Measurements from ENCODE around the gene DHX36.

Gene DHX36

DNA sequence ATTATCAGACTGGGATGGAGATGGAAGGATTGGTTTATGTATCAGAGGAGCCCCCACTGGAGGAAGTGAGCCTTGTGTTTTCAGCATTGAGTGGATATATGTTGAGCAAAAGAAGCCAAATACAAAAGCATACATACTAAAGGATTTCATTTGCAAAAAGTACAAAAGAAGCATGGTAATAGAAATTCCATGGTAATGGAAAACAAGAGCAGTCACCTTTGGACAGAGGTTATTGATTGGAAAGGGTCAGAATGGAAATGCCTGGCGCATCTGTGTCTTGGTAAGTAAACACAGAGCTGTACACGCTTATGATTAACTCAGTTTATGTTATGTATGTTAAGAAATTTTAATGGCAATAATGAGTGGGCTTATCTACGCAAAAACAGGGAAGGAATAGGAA lies 72.7 kb downstream of the DHX36 start:
- peaks cover 3 to 12% of the 10 kb centered on the region in 2 donors for H3K36me3 ChIP-seq (ENCODE audit: control insufficient read depth in 2 of 2, insufficient read depth in 2 of 2, low read length in 2 of 2)
- no peak overlapping the region for H3K4me3 ChIP-seq (ENCODE audit: low read length in 2 of 2)
- H3K9ac ChIP-seq (ENCODE audit: low read depth in 1 of 2, low read length in 2 of 2) = no peak overlapping the region
- H3K4me1 ChIP-seq (ENCODE audit: control insufficient read depth in 2 of 2, insufficient read depth in 2 of 2, low read length in 2 of 2) = no peaks in the 10 kb centered on the region
- H3K9me3 ChIP-seq (ENCODE audit: control insufficient read depth in 2 of 2, low read length in 2 of 2) = no peaks in the 10 kb centered on the region
- H3K27ac ChIP-seq (ENCODE audit: low read depth in 2 of 2, low read length in 2 of 2) = no peak overlapping the region
- no peaks in the 10 kb centered on the region for H3K27me3 ChIP-seq (ENCODE audit: control insufficient read depth in 2 of 2, insufficient read depth in 2 of 2, low read length in 2 of 2)

DNA sequence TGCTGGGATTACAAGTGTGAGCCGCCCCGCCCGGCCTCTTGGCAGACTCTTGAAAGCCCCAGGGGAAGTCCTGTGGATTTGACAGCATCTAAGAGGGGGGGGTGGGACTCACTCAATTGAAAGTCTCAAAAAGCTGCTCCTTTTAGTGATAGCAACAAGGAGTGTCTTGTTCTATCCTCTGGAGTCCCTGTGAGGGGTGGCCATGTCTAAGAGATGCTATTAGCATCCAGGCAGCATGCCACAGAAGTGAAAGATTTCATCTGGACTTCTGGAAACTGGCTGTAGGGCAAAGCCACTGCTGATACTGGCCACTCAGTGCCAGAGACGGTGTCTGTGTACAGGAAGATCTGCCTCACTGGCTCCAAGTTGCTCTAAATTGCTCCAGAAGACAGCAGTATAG lies 74.0 kb downstream of the DHX36 start:
- Histone ChIP-seq H3K27ac (ENCODE audit: low read depth in 2 of 2, low read length in 2 of 2) (no peak overlapping the region), H3K36me3 (ENCODE audit: control insufficient read depth in 2 of 2, insufficient read depth in 2 of 2, low read length in 2 of 2) (peaks cover 3 to 8% of the 10 kb centered on the region in 2 donors), H3K4me3 (ENCODE audit: low read length in 2 of 2) (no peak overlapping the region), H3K27me3 (ENCODE audit: control insufficient read depth in 2 of 2, insufficient read depth in 2 of 2, low read length in 2 of 2) (no peaks in the 10 kb centered on the region), H3K4me1 (ENCODE audit: control insufficient read depth in 2 of 2, insufficient read depth in 2 of 2, low read length in 2 of 2) (no peaks in the 10 kb centered on the region), H3K9me3 (ENCODE audit: control insufficient read depth in 2 of 2, low read length in 2 of 2) (no peaks in the 10 kb centered on the region), H3K9ac (ENCODE audit: low read depth in 1 of 2, low read length in 2 of 2) (no peak overlapping the region)

DNA sequence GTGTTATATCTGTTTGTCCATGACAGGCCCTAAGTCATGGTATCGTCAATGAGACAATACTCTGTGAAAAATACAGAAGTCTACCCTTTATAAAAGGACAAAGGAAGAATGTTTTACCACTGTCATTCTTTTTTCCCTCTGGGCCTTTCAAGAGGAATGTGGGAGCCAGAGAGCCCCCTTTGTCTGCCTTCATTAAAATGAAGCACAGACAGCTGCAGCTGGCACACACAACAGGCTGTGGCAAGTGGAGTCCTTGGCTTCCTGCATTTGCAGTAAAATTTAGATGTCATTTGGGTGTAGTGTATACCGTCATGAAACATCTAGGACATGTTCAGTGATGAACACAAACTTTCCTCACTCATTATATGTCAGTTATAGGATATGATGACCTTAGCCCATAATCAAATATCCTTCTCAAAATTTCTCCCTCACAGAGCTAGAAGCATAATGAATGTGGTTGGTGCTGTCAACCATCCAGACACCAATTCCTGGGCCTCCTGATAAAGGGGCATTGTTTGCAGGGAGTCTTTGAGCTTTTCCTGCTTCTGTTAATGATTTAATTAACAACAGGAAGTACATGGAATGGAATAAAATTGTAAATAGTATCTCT lies 76.4 kb downstream of the DHX36 start:
- Histone ChIP-seq H3K9ac (ENCODE audit: low read depth in 1 of 2, low read length in 2 of 2) (no peak overlapping the region), H3K4me1 (ENCODE audit: control insufficient read depth in 2 of 2, insufficient read depth in 2 of 2, low read length in 2 of 2) (no peaks in the 10 kb centered on the region), H3K27ac (ENCODE audit: low read depth in 2 of 2, low read length in 2 of 2) (no peak overlapping the region), H3K27me3 (ENCODE audit: control insufficient read depth in 2 of 2, insufficient read depth in 2 of 2, low read length in 2 of 2) (no peaks in the 10 kb centered on the region), H3K9me3 (ENCODE audit: control insufficient read depth in 2 of 2, low read length in 2 of 2) (no peaks in the 10 kb centered on the region), H3K36me3 (ENCODE audit: control insufficient read depth in 2 of 2, insufficient read depth in 2 of 2, low read length in 2 of 2) (no peaks in the 10 kb centered on the region), H3K4me3 (ENCODE audit: low read length in 2 of 2) (no peak overlapping the region)

DNA sequence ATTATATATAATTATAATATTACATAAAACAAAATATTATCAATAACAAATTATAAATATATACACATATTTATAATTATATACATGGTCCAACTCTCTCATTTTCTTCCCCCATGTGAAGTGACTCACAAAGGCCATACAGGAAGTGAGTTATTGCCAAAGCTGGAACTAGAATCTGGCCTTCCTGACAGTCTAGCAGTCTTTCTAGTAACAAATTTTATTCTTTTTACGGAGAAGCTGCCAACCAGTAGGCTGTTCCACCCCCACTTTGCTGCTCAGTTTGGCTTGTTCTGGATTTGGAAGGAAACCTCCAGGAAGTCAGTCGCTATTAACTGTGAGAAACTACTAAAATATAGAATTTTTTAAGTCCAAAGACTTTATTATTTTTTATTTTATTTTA lies 79.6 kb downstream of the DHX36 start:
- H3K4me3 ChIP-seq (ENCODE audit: low read length in 2 of 2) = no peak overlapping the region
- no peak overlapping the region for H3K9ac ChIP-seq (ENCODE audit: low read depth in 1 of 2, low read length in 2 of 2)
- H3K4me1 ChIP-seq (ENCODE audit: control insufficient read depth in 2 of 2, insufficient read depth in 2 of 2, low read length in 2 of 2) = no peaks in the 10 kb centered on the region
- no peak overlapping the region for H3K27ac ChIP-seq (ENCODE audit: low read depth in 2 of 2, low read length in 2 of 2)
- H3K27me3 ChIP-seq (ENCODE audit: control insufficient read depth in 2 of 2, insufficient read depth in 2 of 2, low read length in 2 of 2) = no peaks in the 10 kb centered on the region
- H3K36me3 ChIP-seq (ENCODE audit: control insufficient read depth in 2 of 2, insufficient read depth in 2 of 2, low read length in 2 of 2) = no peaks in the 10 kb centered on the region
- H3K9me3 ChIP-seq (ENCODE audit: control insufficient read depth in 2 of 2, low read length in 2 of 2) = no peaks in the 10 kb centered on the region

DNA sequence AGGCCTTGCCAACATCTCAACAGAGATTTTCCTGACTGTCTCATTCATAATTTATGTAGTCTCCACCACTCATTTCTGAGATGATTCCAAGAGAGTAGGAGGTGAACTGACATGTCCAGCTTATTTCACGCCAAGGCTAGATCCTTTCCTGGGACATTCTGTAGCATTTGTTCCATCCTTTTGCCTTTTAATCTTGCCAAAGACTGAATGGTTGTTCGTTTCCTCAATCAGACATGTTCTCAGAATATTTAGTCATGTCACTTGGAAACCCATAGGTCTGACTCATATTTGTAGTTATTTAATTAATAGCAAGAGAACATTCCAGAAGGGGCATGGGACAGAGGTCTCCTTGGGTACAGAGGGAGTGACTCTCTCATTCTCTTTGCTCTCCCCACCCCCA lies 80.9 kb downstream of the DHX36 start:
- H3K27me3 ChIP-seq (ENCODE audit: control insufficient read depth in 2 of 2, insufficient read depth in 2 of 2, low read length in 2 of 2) = no peaks in the 10 kb centered on the region
- no peaks in the 10 kb centered on the region for H3K36me3 ChIP-seq (ENCODE audit: control insufficient read depth in 2 of 2, insufficient read depth in 2 of 2, low read length in 2 of 2)
- no peak overlapping the region for H3K4me3 ChIP-seq (ENCODE audit: low read length in 2 of 2)
- peak overlapping the region in 1 of 2 donors; percentile 18 for H3K27ac ChIP-seq (ENCODE audit: low read depth in 2 of 2, low read length in 2 of 2)
- no peak overlapping the region for H3K9ac ChIP-seq (ENCODE audit: low read depth in 1 of 2, low read length in 2 of 2)
- no peaks in the 10 kb centered on the region for H3K4me1 ChIP-seq (ENCODE audit: control insufficient read depth in 2 of 2, insufficient read depth in 2 of 2, low read length in 2 of 2)
- H3K9me3 ChIP-seq (ENCODE audit: control insufficient read depth in 2 of 2, low read length in 2 of 2) = no peaks in the 10 kb centered on the region

DNA sequence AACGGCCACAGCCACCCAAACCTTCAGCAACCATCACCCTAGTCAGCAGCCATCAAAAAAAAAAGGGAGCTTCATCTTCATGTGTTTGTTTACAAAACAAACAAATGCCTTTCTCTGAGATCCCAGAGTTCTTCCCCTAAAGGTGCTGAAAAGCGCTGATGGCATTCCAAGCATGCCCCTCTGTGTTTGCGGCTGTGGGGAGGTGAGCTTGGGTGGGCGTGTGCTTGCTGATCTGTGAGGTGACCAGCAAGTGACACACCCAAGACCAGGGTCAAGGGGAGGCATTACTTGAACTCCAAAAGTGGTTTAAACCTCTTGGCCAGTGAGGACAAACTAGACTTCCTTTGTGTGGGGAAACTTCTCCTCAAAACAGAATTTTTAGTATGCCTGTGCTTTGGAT lies 81.5 kb downstream of the DHX36 start:
- Histone ChIP-seq H3K4me3 (ENCODE audit: low read length in 2 of 2) (no peak overlapping the region), H3K9ac (ENCODE audit: low read depth in 1 of 2, low read length in 2 of 2) (no peak overlapping the region), H3K27me3 (ENCODE audit: control insufficient read depth in 2 of 2, insufficient read depth in 2 of 2, low read length in 2 of 2) (no peaks in the 10 kb centered on the region), H3K27ac (ENCODE audit: low read depth in 2 of 2, low read length in 2 of 2) (no peak overlapping the region), H3K4me1 (ENCODE audit: control insufficient read depth in 2 of 2, insufficient read depth in 2 of 2, low read length in 2 of 2) (no peaks in the 10 kb centered on the region), H3K9me3 (ENCODE audit: control insufficient read depth in 2 of 2, low read length in 2 of 2) (no peaks in the 10 kb centered on the region), H3K36me3 (ENCODE audit: control insufficient read depth in 2 of 2, insufficient read depth in 2 of 2, low read length in 2 of 2) (no peaks in the 10 kb centered on the region)

DNA sequence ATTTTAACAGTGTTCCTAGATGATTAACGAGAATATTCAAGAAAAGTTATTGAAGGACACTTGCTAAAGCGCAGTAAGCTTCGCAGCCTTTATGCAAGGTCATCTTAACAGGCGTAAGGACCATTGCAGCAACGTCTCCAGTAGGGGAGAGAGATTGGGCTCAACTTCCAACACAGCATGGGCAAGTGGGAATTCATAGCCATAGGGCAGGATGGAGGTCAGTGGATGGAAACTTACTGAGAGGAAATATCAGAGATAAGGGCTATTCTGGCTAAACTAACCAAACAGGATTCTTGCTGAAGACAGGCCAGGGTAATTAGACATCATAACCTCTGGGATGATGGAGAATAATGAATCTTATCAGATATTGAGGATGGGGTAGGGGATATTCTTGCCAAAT lies 82.8 kb downstream of the DHX36 start:
- Histone ChIP-seq H3K4me3 (ENCODE audit: low read length in 2 of 2) (no peak overlapping the region), H3K9ac (ENCODE audit: low read depth in 1 of 2, low read length in 2 of 2) (no peak overlapping the region), H3K27me3 (ENCODE audit: control insufficient read depth in 2 of 2, insufficient read depth in 2 of 2, low read length in 2 of 2) (no peaks in the 10 kb centered on the region), H3K36me3 (ENCODE audit: control insufficient read depth in 2 of 2, insufficient read depth in 2 of 2, low read length in 2 of 2) (no peaks in the 10 kb centered on the region), H3K9me3 (ENCODE audit: control insufficient read depth in 2 of 2, low read length in 2 of 2) (no peaks in the 10 kb centered on the region), H3K27ac (ENCODE audit: low read depth in 2 of 2, low read length in 2 of 2) (no peak overlapping the region), H3K4me1 (ENCODE audit: control insufficient read depth in 2 of 2, insufficient read depth in 2 of 2, low read length in 2 of 2) (no peaks in the 10 kb centered on the region)

DNA sequence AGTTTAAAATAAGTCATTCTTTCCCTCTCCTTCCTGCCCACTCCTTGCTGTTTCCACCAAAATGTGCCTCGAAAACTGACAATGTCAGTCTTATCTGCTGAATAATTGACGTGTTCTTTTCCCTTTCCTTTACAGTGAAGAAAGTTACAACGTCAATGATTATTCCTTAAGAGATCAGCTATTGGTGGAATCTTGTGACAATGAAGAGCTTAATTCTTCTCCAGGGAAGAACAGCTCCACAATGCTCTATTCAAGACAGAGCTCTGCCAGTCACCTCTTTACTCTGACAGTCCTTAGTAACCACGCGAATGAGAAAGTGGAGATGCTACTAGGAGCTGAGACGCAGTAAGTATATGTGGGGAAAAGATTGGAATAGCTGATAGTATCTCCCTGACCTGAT lies 84.1 kb downstream of the DHX36 start:
- Histone ChIP-seq H3K27me3 (ENCODE audit: control insufficient read depth in 2 of 2, insufficient read depth in 2 of 2, low read length in 2 of 2) (no peaks in the 10 kb centered on the region), H3K4me1 (ENCODE audit: control insufficient read depth in 2 of 2, insufficient read depth in 2 of 2, low read length in 2 of 2) (no peaks in the 10 kb centered on the region), H3K9me3 (ENCODE audit: control insufficient read depth in 2 of 2, low read length in 2 of 2) (no peaks in the 10 kb centered on the region), H3K36me3 (ENCODE audit: control insufficient read depth in 2 of 2, insufficient read depth in 2 of 2, low read length in 2 of 2) (no peaks in the 10 kb centered on the region), H3K9ac (ENCODE audit: low read depth in 1 of 2, low read length in 2 of 2) (no peak overlapping the region), H3K4me3 (ENCODE audit: low read length in 2 of 2) (no peak overlapping the region), H3K27ac (ENCODE audit: low read depth in 2 of 2, low read length in 2 of 2) (no peak overlapping the region)

DNA sequence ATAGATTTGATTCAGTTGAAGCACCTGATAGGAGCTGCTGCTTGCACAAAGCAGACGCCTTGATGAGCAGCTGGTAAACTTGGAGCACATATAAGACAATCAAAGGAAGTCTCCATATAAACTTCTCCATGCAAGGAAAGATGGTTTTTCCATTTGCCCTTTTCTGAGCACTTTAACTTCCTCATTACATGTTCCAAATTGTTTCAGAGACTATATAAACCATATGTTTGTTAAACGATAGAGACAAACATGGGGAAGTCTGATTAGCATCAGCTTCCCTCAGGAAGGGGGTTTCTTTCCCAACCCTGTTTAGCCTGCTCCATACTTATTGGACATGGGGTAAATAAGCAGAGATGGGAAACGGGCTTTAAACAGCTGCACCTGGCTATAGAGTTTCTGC lies 88.0 kb downstream of the DHX36 start:
- Histone ChIP-seq H3K9ac (ENCODE audit: low read depth in 1 of 2, low read length in 2 of 2) (no peak overlapping the region), H3K27me3 (ENCODE audit: control insufficient read depth in 2 of 2, insufficient read depth in 2 of 2, low read length in 2 of 2) (no peaks in the 10 kb centered on the region), H3K36me3 (ENCODE audit: control insufficient read depth in 2 of 2, insufficient read depth in 2 of 2, low read length in 2 of 2) (no peaks in the 10 kb centered on the region), H3K27ac (ENCODE audit: low read depth in 2 of 2, low read length in 2 of 2) (no peak overlapping the region), H3K4me3 (ENCODE audit: low read length in 2 of 2) (no peak overlapping the region), H3K4me1 (ENCODE audit: control insufficient read depth in 2 of 2, insufficient read depth in 2 of 2, low read length in 2 of 2) (no peaks in the 10 kb centered on the region), H3K9me3 (ENCODE audit: control insufficient read depth in 2 of 2, low read length in 2 of 2) (no peaks in the 10 kb centered on the region)

DNA sequence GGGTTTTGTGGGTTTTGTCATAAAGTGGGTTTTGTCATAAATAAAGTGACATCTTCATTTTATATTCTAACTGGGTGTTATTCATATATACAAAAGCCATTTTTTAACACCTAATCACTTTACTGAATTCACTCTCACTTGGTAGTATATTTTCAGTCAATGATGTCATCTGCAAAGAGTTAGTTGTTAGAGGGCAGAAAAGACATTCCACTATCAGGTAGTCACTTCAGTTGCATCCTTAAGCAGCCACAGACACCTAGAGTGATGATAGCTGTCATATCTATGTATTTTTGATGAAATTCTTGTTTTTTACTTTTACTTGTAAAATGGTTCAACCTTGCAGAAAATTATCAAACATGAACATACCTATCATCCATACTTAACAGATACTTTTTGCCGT lies 89.0 kb downstream of the DHX36 start:
- Histone ChIP-seq H3K9ac (ENCODE audit: low read depth in 1 of 2, low read length in 2 of 2) (no peak overlapping the region), H3K4me1 (ENCODE audit: control insufficient read depth in 2 of 2, insufficient read depth in 2 of 2, low read length in 2 of 2) (no peaks in the 10 kb centered on the region), H3K27me3 (ENCODE audit: control insufficient read depth in 2 of 2, insufficient read depth in 2 of 2, low read length in 2 of 2) (no peaks in the 10 kb centered on the region), H3K4me3 (ENCODE audit: low read length in 2 of 2) (no peak overlapping the region), H3K27ac (ENCODE audit: low read depth in 2 of 2, low read length in 2 of 2) (no peak overlapping the region), H3K9me3 (ENCODE audit: control insufficient read depth in 2 of 2, low read length in 2 of 2) (no peaks in the 10 kb centered on the region), H3K36me3 (ENCODE audit: control insufficient read depth in 2 of 2, insufficient read depth in 2 of 2, low read length in 2 of 2) (no peaks in the 10 kb centered on the region)

DNA sequence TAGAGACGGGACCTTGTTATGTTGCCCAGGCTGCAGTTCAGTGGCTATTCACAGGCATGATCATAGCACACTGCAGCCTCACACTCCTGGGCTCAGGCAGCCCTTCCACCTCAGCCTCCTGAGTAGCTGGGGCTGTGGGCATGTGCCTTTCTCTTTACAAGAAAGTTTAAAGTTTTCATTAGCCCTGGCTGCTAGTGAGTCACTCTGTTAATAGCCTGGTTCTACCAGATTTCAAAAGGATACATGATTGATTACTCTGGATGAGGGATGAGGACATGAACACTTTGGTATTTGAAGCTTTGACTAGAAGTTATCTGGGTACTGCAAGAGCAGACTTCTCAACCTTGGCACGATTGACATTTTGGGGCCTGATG lies 95.1 kb downstream of the DHX36 start:
- H3K9me3 ChIP-seq (ENCODE audit: control insufficient read depth in 2 of 2, low read length in 2 of 2) = no peaks in the 10 kb centered on the region
- no peaks in the 10 kb centered on the region for H3K36me3 ChIP-seq (ENCODE audit: control insufficient read depth in 2 of 2, insufficient read depth in 2 of 2, low read length in 2 of 2)
- H3K4me3 ChIP-seq (ENCODE audit: low read length in 2 of 2) = no peak overlapping the region
- no peaks in the 10 kb centered on the region for H3K4me1 ChIP-seq (ENCODE audit: control insufficient read depth in 2 of 2, insufficient read depth in 2 of 2, low read length in 2 of 2)
- no peak overlapping the region for H3K9ac ChIP-seq (ENCODE audit: low read depth in 1 of 2, low read length in 2 of 2)
- H3K27me3 ChIP-seq (ENCODE audit: control insufficient read depth in 2 of 2, insufficient read depth in 2 of 2, low read length in 2 of 2) = no peaks in the 10 kb centered on the region
- no peak overlapping the region for H3K27ac ChIP-seq (ENCODE audit: low read depth in 2 of 2, low read length in 2 of 2)

Measured in mucosa of rectum (tissue), 2 donors.